MM.1S (cell line): ENCODE measurements around the gene CHST9.

ENCODE experiments used
- EZH2 ChIP-seq: fragments of 300-600 bp; sonication (generic); optimal IDR thresholded peaks from 2 replicates; pipeline ENCODE3; 2017; ENCODE audit warnings: low read depth, mild to moderate bottlenecking, antibody characterized with exemption, low read length, mixed read lengths
- TF ChIP-seq, protein P1 (sequence below): fragments of 300-600 bp; sonication (generic); IDR thresholded peaks from 2 replicates; pipeline ENCODE4 v1.5.1; 2016; ENCODE audit warnings: antibody characterized with exemption, low read length, mixed read lengths

DNA sequence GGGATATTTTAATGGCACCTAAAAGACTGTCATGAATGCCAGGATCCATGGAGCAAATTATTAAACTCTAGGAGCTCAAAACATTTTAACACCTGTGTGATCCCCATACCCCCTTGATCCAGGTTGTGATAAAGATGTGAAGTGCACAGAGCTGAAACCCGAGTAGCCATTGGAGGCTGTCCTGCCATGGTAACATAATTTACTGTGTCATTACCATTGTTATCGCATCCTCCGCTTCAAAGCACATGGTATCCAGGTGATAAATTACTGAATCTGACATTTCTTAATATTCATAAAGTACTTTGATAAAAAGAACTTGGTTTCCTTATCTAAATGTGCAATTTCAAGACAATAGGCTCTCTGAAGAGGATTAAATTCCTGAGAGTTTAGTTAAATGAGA is 109.3 kb downstream of the CHST9 start:
- TF ChIP-seq, protein P1, sequence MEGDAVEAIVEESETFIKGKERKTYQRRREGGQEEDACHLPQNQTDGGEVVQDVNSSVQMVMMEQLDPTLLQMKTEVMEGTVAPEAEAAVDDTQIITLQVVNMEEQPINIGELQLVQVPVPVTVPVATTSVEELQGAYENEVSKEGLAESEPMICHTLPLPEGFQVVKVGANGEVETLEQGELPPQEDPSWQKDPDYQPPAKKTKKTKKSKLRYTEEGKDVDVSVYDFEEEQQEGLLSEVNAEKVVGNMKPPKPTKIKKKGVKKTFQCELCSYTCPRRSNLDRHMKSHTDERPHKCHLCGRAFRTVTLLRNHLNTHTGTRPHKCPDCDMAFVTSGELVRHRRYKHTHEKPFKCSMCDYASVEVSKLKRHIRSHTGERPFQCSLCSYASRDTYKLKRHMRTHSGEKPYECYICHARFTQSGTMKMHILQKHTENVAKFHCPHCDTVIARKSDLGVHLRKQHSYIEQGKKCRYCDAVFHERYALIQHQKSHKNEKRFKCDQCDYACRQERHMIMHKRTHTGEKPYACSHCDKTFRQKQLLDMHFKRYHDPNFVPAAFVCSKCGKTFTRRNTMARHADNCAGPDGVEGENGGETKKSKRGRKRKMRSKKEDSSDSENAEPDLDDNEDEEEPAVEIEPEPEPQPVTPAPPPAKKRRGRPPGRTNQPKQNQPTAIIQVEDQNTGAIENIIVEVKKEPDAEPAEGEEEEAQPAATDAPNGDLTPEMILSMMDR, result no peak
- TF ChIP-seq EZH2, result no peak
